Prostate gland (tissue), 2 donors: Measurements from ENCODE around the gene ZNF653.

Source experiments
- CTCF ChIP-seq, 4 experiments: fragments of 200-600 bp in 2 of 4; fragments of 450-650 bp in 2 of 4; sonication (generic) in 2 of 4; IDR thresholded peaks; 1 replicate in 3 of 4; 2 replicates in 1 of 4; pipeline ENCODE4 v1.5.1; 2016 to 2019; ENCODE audit warnings: antibody characterized with exemption in 4 of 4, mild to moderate bottlenecking in 2 of 4, moderate library complexity in 2 of 4
- POLR2A ChIP-seq: fragments of 450-650 bp; IDR thresholded peaks from one replicate; pipeline ENCODE4 v1.6.1; 2016; ENCODE audit warnings: antibody characterized with exemption, mild to moderate bottlenecking
- POLR2AphosphoS5 ChIP-seq: sonication (generic); formaldehyde crosslinking; IDR thresholded peaks from one replicate; pipeline ENCODE4 v1.6.1; 2017; ENCODE audit warnings: antibody characterized with exemption

DNA sequence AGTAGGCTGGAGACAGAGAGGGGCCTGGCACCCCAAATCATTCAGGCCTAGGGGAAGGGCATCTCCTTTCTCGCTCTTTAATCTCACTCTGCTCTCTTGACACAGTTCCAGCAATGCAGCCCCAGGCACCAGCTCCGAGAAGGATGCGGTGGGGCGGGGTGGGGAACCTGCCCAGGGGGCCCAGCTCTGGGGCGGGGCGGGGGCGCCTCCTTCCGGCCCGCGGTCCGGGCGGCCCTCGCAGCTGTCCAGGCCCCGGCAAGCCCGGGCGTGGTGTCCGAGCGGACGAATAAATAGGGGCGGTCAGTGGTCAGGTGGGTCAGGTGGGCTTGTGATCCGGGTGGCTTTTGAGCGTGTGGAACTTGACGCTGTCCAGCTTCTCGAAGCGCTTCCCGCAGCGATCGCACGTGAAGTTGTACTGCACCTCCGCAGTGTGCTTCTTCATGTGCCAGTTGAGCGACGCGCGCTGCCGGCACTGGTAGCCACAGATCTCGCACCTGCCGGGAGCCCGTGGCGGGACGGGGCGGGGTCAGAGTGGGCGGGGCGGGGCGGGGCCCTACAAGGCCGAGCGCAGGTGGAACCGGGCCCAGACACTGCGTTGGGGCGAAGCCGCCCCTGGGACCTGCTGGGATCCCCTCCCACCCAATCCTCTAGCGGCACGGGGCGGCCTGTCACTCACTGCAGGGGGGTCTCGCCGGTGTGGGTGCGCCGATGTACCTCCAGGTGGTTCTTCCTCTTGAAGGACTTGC lies 22.1 kb downstream of the ZNF653 start:
- TF ChIP-seq CTCF (IDR thresholded peaks at IDR 0.05) (no peak), POLR2A (no peak), POLR2AphosphoS5 (no peak)
